CD4-positive, CD25-positive, alpha-beta regulatory T cell (primary cell): Measurements from ENCODE around the gene PRPSAP2. TPM values are rescaled to one million over a fixed set of nuclear protein-coding genes. Genes with fewer than 3 reads are reported as not detected.

ENCODE experiments used
- ATAC-seq, 2 donors: fragments of 150-1000 bp; cut with Tn5 transposase; one replicate each; pipeline ENCODE4 v1.10.0; 2021; ENCODE audit warnings: low read depth in 2 of 2, moderate number of reproducible peaks in 2 of 2, moderate library complexity in 1 of 2
- DNase-seq, 3 donors: peaks; one replicate each; pipeline versions ENCODE4 v3.0.0 to v3.0.0-alpha.2; 2012 to 2022; ENCODE audit warnings: mixed read lengths in 1 of 3
- H3K27ac ChIP-seq: one replicate; pipeline ENCODE4 v1.7.0; 2013; ENCODE audit warnings: mild to moderate bottlenecking, low read length; ENCODE audit not compliant: insufficient read depth, poor library complexity, severe bottlenecking
- H3K27me3 ChIP-seq: one replicate; pipeline ENCODE4 v1.7.0; 2013; ENCODE audit warnings: low read length; ENCODE audit not compliant: control insufficient read depth, insufficient read depth
- H3K36me3 ChIP-seq: one replicate; pipeline ENCODE4 v1.7.0; 2013; ENCODE audit warnings: mild to moderate bottlenecking, low read length, moderate library complexity; ENCODE audit not compliant: control insufficient read depth, insufficient read depth
- H3K4me1 ChIP-seq: 2 replicates; pipeline ENCODE4 v1.7.0; 2013; ENCODE audit warnings: mild to moderate bottlenecking, low read length; ENCODE audit not compliant: insufficient read depth, control insufficient read depth, poor library complexity, severe bottlenecking
- H3K4me3 ChIP-seq: one replicate; pipeline ENCODE4 v1.7.0; 2013; ENCODE audit warnings: low read depth, mild to moderate bottlenecking, low read length, moderate library complexity
- H3K9me3 ChIP-seq, 2 experiments: 1 replicate in 1 of 2; 2 replicates in 1 of 2; pipeline ENCODE4 v1.7.0; 2013; ENCODE audit warnings: low read length in 2 of 2, mild to moderate bottlenecking in 1 of 2, moderate library complexity in 1 of 2; ENCODE audit not compliant: control insufficient read depth in 2 of 2
- H3K27ac Mint-ChIP-seq, 3 donors: one replicate each; pipeline ENCODE4 v1.8.0; 2020 to 2022; ENCODE audit warnings: mild to moderate bottlenecking in 3 of 3, mixed read lengths in 3 of 3, moderate library complexity in 2 of 3
- H3K27me3 Mint-ChIP-seq: one replicate; pipeline ENCODE4 v1.8.0; 2022; ENCODE audit warnings: mild to moderate bottlenecking, mixed read lengths
- H3K36me3 Mint-ChIP-seq: one replicate; pipeline ENCODE4 v1.8.0; 2020; ENCODE audit warnings: mixed read lengths
- H3K4me1 Mint-ChIP-seq, 4 donors: one replicate each; pipeline ENCODE4 v1.8.0; 2020 to 2022; ENCODE audit warnings: mixed read lengths in 4 of 4, mild to moderate bottlenecking in 1 of 4
- H3K4me3 Mint-ChIP-seq, 4 donors: one replicate each; pipeline ENCODE4 v1.8.0; 2020 to 2022; ENCODE audit warnings: mild to moderate bottlenecking in 4 of 4, mixed read lengths in 4 of 4, moderate library complexity in 3 of 4
- H3K9me3 Mint-ChIP-seq, 7 donors: one replicate each; pipeline ENCODE4 v1.8.0; 2020 to 2022; ENCODE audit warnings: mixed read lengths in 7 of 7, mild to moderate bottlenecking in 3 of 7, moderate library complexity in 2 of 7
- polyA plus RNA-seq, 4 donors: library from polyadenylated mRNA; unstranded; fragments of 300-500 nt; fragmentation: Illumina TruSeq; gene quantifications; one replicate each; pipeline ENCODE4 v1.2.3, GENCODE V29; 2021
- total RNA-seq: library from RNA; stranded (reverse); gene quantifications from one replicate; pipeline ENCODE4 v1.2.3, GENCODE V29; 2022

Gene PRPSAP2
- total and polyA plus RNA-seq, 5 donors from 2014 or later: 41.5 to 59.5 (median 45.8) TPM

GRCh38 chr17:18896146-18896545 lies 38.2 kb downstream of the PRPSAP2 start:
- H3K9me3 Mint-ChIP-seq: no peaks in the 10 kb centered on the region
- H3K4me1 Mint-ChIP-seq: peaks cover 10 to 54% (median 29%) of the 10 kb centered on the region in 4 donors
- no peak for DNase-seq
- peaks cover 16% of the 10 kb centered on the region for H3K4me1 ChIP-seq
- H3K27me3 Mint-ChIP-seq: no peaks in the 10 kb centered on the region
- no peak overlapping the region for H3K27ac ChIP-seq
- H3K4me3 Mint-ChIP-seq: no peak overlapping the region
- peaks cover 21% of the 10 kb centered on the region for H3K36me3 ChIP-seq
- ATAC-seq: no peak
- no peak overlapping the region for H3K27ac Mint-ChIP-seq
- no peaks in the 10 kb centered on the region for H3K27me3 ChIP-seq
- H3K4me3 ChIP-seq: no peak overlapping the region
- no peaks in the 10 kb centered on the region for H3K9me3 ChIP-seq
- peaks cover 43% of the 10 kb centered on the region for H3K36me3 Mint-ChIP-seq

GRCh38 chr17:18896947-18897346 lies 39.0 kb downstream of the PRPSAP2 start:
- peaks cover 11 to 62% (median 34%) of the 10 kb centered on the region in 4 donors for H3K4me1 Mint-ChIP-seq
- no peaks in the 10 kb centered on the region for H3K9me3 Mint-ChIP-seq

GRCh38 chr17:18904482-18904881 lies 46.6 kb downstream of the PRPSAP2 start:
- H3K4me3 ChIP-seq: no peak overlapping the region
- peaks cover 0 to 1% (median 0%) of the 10 kb centered on the region in 7 donors for H3K9me3 Mint-ChIP-seq
- H3K36me3 Mint-ChIP-seq: peaks cover 40% of the 10 kb centered on the region
- ATAC-seq (no peak), DNase-seq (no peak)
- no peak overlapping the region for H3K27ac ChIP-seq
- H3K4me1 ChIP-seq: peaks cover 34% of the 10 kb centered on the region
- H3K27me3 ChIP-seq: no peaks in the 10 kb centered on the region
- no peak overlapping the region for H3K27ac Mint-ChIP-seq
- peaks cover 33 to 61% (median 41%) of the 10 kb centered on the region in 4 donors for H3K4me1 Mint-ChIP-seq
- H3K27me3 Mint-ChIP-seq: no peaks in the 10 kb centered on the region
- peaks cover 19% of the 10 kb centered on the region for H3K36me3 ChIP-seq
- H3K4me3 Mint-ChIP-seq: no peak overlapping the region
- no peaks in the 10 kb centered on the region for H3K9me3 ChIP-seq

More at GRCh38 chr17:18896947-18897346, 39.0 kb downstream of the PRPSAP2 start:
- Mint-ChIP-seq H3K27me3 (no peaks in the 10 kb centered on the region), H3K27ac (no peak overlapping the region), H3K36me3 (peaks cover 36% of the 10 kb centered on the region), H3K4me3 (no peak overlapping the region)
- DNase-seq (no peak), ATAC-seq (no peak)
- H3K27me3 ChIP-seq: no peaks in the 10 kb centered on the region
- H3K27ac ChIP-seq: no peak overlapping the region
- H3K36me3 ChIP-seq: peaks cover 13% of the 10 kb centered on the region
- H3K4me3 ChIP-seq: no peak overlapping the region
- H3K4me1 ChIP-seq: peaks cover 24% of the 10 kb centered on the region
- H3K9me3 ChIP-seq: no peaks in the 10 kb centered on the region

GRCh38 chr17:18905226-18905625 lies 47.3 kb downstream of the PRPSAP2 start:
- H3K27ac ChIP-seq: no peak overlapping the region
- Mint-ChIP-seq H3K9me3 (peaks cover 0 to 1% (median 0%) of the 10 kb centered on the region in 7 donors), H3K27ac (no peak overlapping the region), H3K36me3 (peaks cover 38% of the 10 kb centered on the region), H3K27me3 (no peaks in the 10 kb centered on the region), H3K4me1 (peaks cover 31 to 58% (median 40%) of the 10 kb centered on the region in 4 donors), H3K4me3 (no peak overlapping the region)
- DNase-seq: no peak
- H3K4me3 ChIP-seq: no peak overlapping the region
- no peaks in the 10 kb centered on the region for H3K9me3 ChIP-seq
- peaks cover 19% of the 10 kb centered on the region for H3K36me3 ChIP-seq
- H3K27me3 ChIP-seq: no peaks in the 10 kb centered on the region
- ATAC-seq: no peak
- H3K4me1 ChIP-seq: peaks cover 29% of the 10 kb centered on the region

GRCh38 chr17:18910326-18910725 lies 52.4 kb downstream of the PRPSAP2 start:
- ATAC-seq (no peak), DNase-seq (no peak)
- Mint-ChIP-seq H3K9me3 (peaks cover 0 to 1% (median 0%) of the 10 kb centered on the region in 7 donors), H3K27ac (peak overlapping the region in 1 of 3 donors; percentile 55), H3K4me3 (no peak overlapping the region), H3K4me1 (peaks cover 0 to 25% (median 20%) of the 10 kb centered on the region in 4 donors), H3K36me3 (peaks cover 52% of the 10 kb centered on the region), H3K27me3 (no peaks in the 10 kb centered on the region)
- Histone ChIP-seq H3K4me1 (no peaks in the 10 kb centered on the region), H3K4me3 (no peak overlapping the region), H3K27ac (no peak overlapping the region), H3K9me3 (no peaks in the 10 kb centered on the region), H3K36me3 (peaks cover 41% of the 10 kb centered on the region), H3K27me3 (no peaks in the 10 kb centered on the region)

GRCh38 chr17:18910881-18911280 lies 53.0 kb downstream of the PRPSAP2 start:
- no peaks in the 10 kb centered on the region for H3K27me3 ChIP-seq
- no peak overlapping the region for H3K4me3 Mint-ChIP-seq
- no peak overlapping the region for H3K27ac ChIP-seq
- no peak overlapping the region for H3K4me3 ChIP-seq
- ATAC-seq (no peak), DNase-seq (no peak)
- H3K9me3 ChIP-seq: no peaks in the 10 kb centered on the region
- H3K36me3 ChIP-seq: peaks cover 43% of the 10 kb centered on the region
- peaks cover 0 to 28% (median 20%) of the 10 kb centered on the region in 4 donors for H3K4me1 Mint-ChIP-seq
- H3K9me3 Mint-ChIP-seq: peaks cover 0 to under 1% (median 0%) of the 10 kb centered on the region in 7 donors
- H3K4me1 ChIP-seq: no peaks in the 10 kb centered on the region
- H3K27me3 Mint-ChIP-seq: no peaks in the 10 kb centered on the region
- H3K27ac Mint-ChIP-seq: no peak overlapping the region
- peaks cover 55% of the 10 kb centered on the region for H3K36me3 Mint-ChIP-seq

GRCh38 chr17:18916816-18917500 lies 59.0 kb downstream of the PRPSAP2 start:
- no peak overlapping the region for H3K27ac ChIP-seq
- ATAC-seq: peak in 1 of 2 donors; percentile 28
- H3K4me1 Mint-ChIP-seq: peaks cover 22 to 47% (median 40%) of the 10 kb centered on the region in 4 donors

More at GRCh38 chr17:18916816-18917500, 59.0 kb downstream of the PRPSAP2 start:
- Histone ChIP-seq H3K9me3 (no peaks in the 10 kb centered on the region), H3K4me3 (no peak overlapping the region), H3K36me3 (peaks cover 39% of the 10 kb centered on the region), H3K27me3 (no peaks in the 10 kb centered on the region), H3K4me1 (peaks cover 23% of the 10 kb centered on the region)
- Mint-ChIP-seq H3K9me3 (no peaks in the 10 kb centered on the region), H3K36me3 (peaks cover 48% of the 10 kb centered on the region), H3K27me3 (no peaks in the 10 kb centered on the region), H3K4me3 (peak overlapping the region in 2 of 4 donors; percentile 57 to 70), H3K27ac (peak overlapping the region in 1 of 3 donors; percentile 78)
- no peak for DNase-seq
